COLO829 (cell line): ENCODE measurements around the gene ZFP2.

ENCODE experiments used
- DNase-seq: peaks from one replicate; pipeline ENCODE4 v3.0.0; 2012; ENCODE audit warnings: low spot score

Gene ZFP2

GRCh38 chr5:178981381-178981780, 85.7 kb downstream of the ZFP2 start:
- DNase-seq, result no peak
